SU-DHL-6 (cell line): ENCODE results near the gene CBX5.

Source experiments
- H2AFZ ChIP-seq: fragments of 200-600 bp; sonication (generic); 2 replicates; pipeline ENCODE4 v1.6.1; 2014; ENCODE audit warnings: low read depth, mild to moderate bottlenecking, moderate library complexity, mixed read lengths, antibody characterized with exemption, low read length; ENCODE audit not compliant: severe bottlenecking
- H3F3A ChIP-seq: fragments of 200-600 bp; shearing (Covaris generic); 2 replicates; pipeline ENCODE4 v1.6.0; 2016; ENCODE audit warnings: antibody characterized with exemption, mild to moderate bottlenecking; ENCODE audit not compliant: insufficient read depth
- H3K27ac ChIP-seq: fragments of 200-600 bp; sonication (generic); 2 replicates; pipeline ENCODE4 v1.5.1; 2016; ENCODE audit warnings: low read depth, mild to moderate bottlenecking, low read length, moderate library complexity, mixed read lengths
- H3K27me3 ChIP-seq: fragments of 200-600 bp; sonication (generic), shearing (Covaris generic); 2 replicates; pipeline ENCODE4 v1.6.0; 2014; ENCODE audit warnings: mild to moderate bottlenecking, low read length
- H3K36me3 ChIP-seq: fragments of 200-600 bp; sonication (generic); 2 replicates; pipeline ENCODE4 v1.6.1; 2014; ENCODE audit warnings: mild to moderate bottlenecking, low read length, mixed read lengths
- H3K4me2 ChIP-seq: fragments of 300-600, 200-600 bp; shearing (Covaris generic), sonication (generic); 2 replicates; pipeline ENCODE4 v1.6.0; 2014; ENCODE audit warnings: low read length, low read depth, mild to moderate bottlenecking; ENCODE audit not compliant: poor library complexity, severe bottlenecking
- H3K4me3 ChIP-seq: fragments of 200-600 bp; sonication (generic); 2 replicates; pipeline ENCODE4 v1.5.1; 2014; ENCODE audit warnings: antibody characterized with exemption, low read length, mild to moderate bottlenecking, mixed read lengths; ENCODE audit not compliant: insufficient read depth, poor library complexity, severe bottlenecking
- H3K79me2 ChIP-seq: fragments of 200-600 bp; sonication (generic); 2 replicates; pipeline ENCODE4 v1.6.1; 2014; ENCODE audit warnings: mild to moderate bottlenecking, low read length, moderate library complexity; ENCODE audit not compliant: insufficient read depth
- H3K9ac ChIP-seq: fragments of 200-600 bp; sonication (generic); 2 replicates; pipeline ENCODE4 v1.7.0; 2014; ENCODE audit warnings: mild to moderate bottlenecking, low read length
- H3K9me2 ChIP-seq: fragments of 200-600 bp; sonication (generic); replicated peaks from 2 replicates; pipeline ENCODE4 v1.6.1; 2014; ENCODE audit warnings: low read length; ENCODE audit not compliant: insufficient read depth
- H3K9me3 ChIP-seq: fragments of 200-600 bp; sonication (generic); 2 replicates; pipeline ENCODE4 v1.6.1; 2014; ENCODE audit warnings: low read length, mixed read lengths; ENCODE audit not compliant: insufficient read depth
- H4K20me1 ChIP-seq: fragments of 200-600 bp; sonication (generic); 2 replicates; pipeline ENCODE4 v1.6.1; 2014; ENCODE audit warnings: low read depth, mild to moderate bottlenecking, antibody characterized with exemption, low read length, moderate library complexity, mixed read lengths
- EZH2phosphoT487 ChIP-seq: fragments of 200-600 bp; sonication (generic), shearing (Covaris generic); conservative IDR thresholded peaks from 2 replicates; pipeline ENCODE4 v1.6.1; 2018; ENCODE audit warnings: mild to moderate bottlenecking, antibody characterized with exemption, low read length, moderate library complexity, mixed read lengths
- TF ChIP-seq, protein P1 (sequence below): fragments of 200-600 bp; sonication (generic); IDR thresholded peaks from one replicate; pipeline ENCODE4 v1.5.1; 2017; ENCODE audit warnings: antibody characterized with exemption, mild to moderate bottlenecking, low read length, moderate library complexity; ENCODE audit not compliant: insufficient read depth, poor library complexity, severe bottlenecking

The CBX5 gene

DNA sequence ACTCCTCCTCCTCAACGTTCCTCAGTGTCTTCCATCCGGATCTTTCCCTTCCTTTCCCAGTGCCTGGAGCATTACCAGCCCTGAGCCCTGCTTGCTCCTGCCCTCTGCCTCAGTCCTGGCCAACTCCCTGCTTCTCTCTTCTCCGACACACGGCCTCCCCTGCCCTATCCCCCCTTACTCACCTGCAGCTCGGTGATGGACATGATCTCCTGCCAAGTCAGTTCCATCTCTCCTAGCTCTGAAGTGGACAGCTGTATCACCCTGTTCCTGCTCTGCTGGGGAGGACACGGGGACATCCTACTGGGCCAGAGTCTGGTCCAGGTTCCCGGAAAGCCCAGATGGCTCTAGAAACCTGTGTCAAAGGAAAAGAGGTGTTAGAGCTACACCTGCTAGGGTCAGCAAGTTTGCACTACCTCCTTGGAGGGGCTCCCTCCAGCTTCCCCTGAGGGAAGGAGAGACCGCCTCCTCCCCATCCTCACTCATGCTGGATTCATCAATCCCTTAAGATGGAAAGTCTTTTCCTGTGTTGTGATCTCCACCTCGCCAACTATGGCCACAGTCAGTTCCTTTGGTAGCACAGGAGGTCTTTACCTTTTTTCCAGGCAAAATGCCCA lies 15.1 kb upstream of the CBX5 start:
- H3K9me2 ChIP-seq: no peaks in the 10 kb centered on the region

DNA sequence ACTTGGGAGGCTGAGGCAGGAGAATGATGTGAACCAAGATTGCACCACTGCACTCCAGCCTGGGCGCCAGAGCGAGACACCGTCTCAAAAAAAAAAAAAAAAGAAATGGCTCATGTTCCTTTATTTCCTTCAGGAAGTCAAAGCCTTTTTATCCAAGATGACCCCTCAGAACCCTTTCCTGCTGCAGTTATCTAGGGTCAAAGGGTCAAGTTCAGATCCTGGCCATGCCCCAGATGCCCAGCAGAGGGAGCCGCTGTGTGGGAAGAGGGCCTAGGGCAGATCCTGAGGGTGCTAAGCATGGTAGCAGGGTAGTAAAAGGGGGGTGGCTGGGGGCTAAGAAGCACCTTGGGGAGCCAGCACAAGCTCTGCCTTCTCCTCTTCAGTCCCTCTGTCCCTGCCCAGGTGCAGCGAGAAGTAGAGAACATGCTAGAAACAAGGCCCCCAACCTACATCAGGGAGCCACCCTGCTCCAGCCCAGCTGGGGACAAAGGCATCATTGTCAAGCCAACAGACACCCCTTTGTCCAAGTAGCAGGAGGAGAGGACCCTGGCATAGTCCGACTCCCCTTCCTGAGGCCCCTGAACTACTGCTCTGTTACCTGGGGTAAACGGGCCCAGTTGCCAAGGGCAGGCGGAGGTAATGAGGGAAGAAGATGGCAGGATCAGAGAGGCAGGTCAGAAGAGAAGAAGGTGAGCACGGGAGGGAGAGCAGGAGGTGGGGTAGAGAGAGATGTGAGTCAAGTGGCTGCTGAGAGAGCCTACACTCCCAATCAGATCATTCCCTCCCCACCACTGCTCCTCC lies 14.4 kb upstream of the CBX5 start:
- Histone ChIP-seq H4K20me1 (no peaks in the 10 kb centered on the region), H3K79me2 (no peaks in the 10 kb centered on the region), H3K9me2 (no peaks in the 10 kb centered on the region), H3K27ac (no peak overlapping the region), H3K9ac (no peak overlapping the region), H3K36me3 (no peaks in the 10 kb centered on the region), H3K9me3 (no peaks in the 10 kb centered on the region), H3F3A (peaks cover 16% of the 10 kb centered on the region), H3K4me2 (no peak overlapping the region), H2AFZ (no peak overlapping the region), H3K4me3 (no peak overlapping the region), H3K27me3 (no peaks in the 10 kb centered on the region)
- no peak for TF ChIP-seq EZH2phosphoT487
- TF ChIP-seq, protein P1, sequence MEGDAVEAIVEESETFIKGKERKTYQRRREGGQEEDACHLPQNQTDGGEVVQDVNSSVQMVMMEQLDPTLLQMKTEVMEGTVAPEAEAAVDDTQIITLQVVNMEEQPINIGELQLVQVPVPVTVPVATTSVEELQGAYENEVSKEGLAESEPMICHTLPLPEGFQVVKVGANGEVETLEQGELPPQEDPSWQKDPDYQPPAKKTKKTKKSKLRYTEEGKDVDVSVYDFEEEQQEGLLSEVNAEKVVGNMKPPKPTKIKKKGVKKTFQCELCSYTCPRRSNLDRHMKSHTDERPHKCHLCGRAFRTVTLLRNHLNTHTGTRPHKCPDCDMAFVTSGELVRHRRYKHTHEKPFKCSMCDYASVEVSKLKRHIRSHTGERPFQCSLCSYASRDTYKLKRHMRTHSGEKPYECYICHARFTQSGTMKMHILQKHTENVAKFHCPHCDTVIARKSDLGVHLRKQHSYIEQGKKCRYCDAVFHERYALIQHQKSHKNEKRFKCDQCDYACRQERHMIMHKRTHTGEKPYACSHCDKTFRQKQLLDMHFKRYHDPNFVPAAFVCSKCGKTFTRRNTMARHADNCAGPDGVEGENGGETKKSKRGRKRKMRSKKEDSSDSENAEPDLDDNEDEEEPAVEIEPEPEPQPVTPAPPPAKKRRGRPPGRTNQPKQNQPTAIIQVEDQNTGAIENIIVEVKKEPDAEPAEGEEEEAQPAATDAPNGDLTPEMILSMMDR: peak; percentile 88

More for the DNA sequence above, 15.1 kb upstream of the CBX5 start:
- H3F3A ChIP-seq: peaks cover 9% of the 10 kb centered on the region; the same call in 1 of the 2 replicates
- H3K4me3 ChIP-seq: no peak overlapping the region
- H3K4me2 ChIP-seq: no peak overlapping the region
- no peaks in the 10 kb centered on the region for H3K79me2 ChIP-seq
- H2AFZ ChIP-seq: no peak overlapping the region
- H4K20me1 ChIP-seq: no peaks in the 10 kb centered on the region
- no peak overlapping the region for H3K9ac ChIP-seq
- no peaks in the 10 kb centered on the region for H3K27me3 ChIP-seq
- TF ChIP-seq, protein P1: no peak
- TF ChIP-seq EZH2phosphoT487: no peak
- no peaks in the 10 kb centered on the region for H3K36me3 ChIP-seq
- H3K9me3 ChIP-seq: no peaks in the 10 kb centered on the region
- H3K27ac ChIP-seq: no peak overlapping the region

DNA sequence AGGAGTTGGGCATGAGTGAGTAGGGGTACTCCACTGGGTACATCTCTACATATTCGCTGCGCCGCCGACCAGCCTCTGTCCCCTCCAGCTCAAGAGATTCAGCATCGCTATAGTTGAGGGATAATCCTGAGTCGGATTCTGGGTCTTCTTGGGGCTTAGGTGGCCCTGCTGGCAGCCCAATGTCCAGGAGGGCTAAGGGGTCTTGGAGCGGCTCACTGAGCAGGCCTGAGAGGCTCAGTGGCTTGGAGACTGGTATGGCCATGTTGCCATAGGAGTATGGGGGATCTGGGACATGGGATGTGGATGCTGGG lies 13.0 kb upstream of the CBX5 start:
- no peaks in the 10 kb centered on the region for H3K9me3 ChIP-seq
- no peaks in the 10 kb centered on the region for H3K9me2 ChIP-seq
- H3K27ac ChIP-seq: no peak overlapping the region
- peaks cover 2% of the 10 kb centered on the region; the same call in 1 of the 2 replicates for H3K36me3 ChIP-seq
- peaks cover 31% of the 10 kb centered on the region for H3F3A ChIP-seq
- H3K27me3 ChIP-seq: no peaks in the 10 kb centered on the region
- no peak overlapping the region for H2AFZ ChIP-seq
- no peaks in the 10 kb centered on the region for H4K20me1 ChIP-seq
- H3K4me3 ChIP-seq: no peak overlapping the region
- no peak overlapping the region for H3K9ac ChIP-seq
- no peak overlapping the region for H3K4me2 ChIP-seq
- H3K79me2 ChIP-seq: no peaks in the 10 kb centered on the region
- TF ChIP-seq, protein P1: no peak
- TF ChIP-seq EZH2phosphoT487: no peak
